Measurements from ENCODE around the gene RDX.
"Not testable (repeated sequence)": the region's sequence is repeated elsewhere in the genome, so short reads cannot be mapped to it uniquely, and the experiment has no call there.

RDX gene

DNA sequence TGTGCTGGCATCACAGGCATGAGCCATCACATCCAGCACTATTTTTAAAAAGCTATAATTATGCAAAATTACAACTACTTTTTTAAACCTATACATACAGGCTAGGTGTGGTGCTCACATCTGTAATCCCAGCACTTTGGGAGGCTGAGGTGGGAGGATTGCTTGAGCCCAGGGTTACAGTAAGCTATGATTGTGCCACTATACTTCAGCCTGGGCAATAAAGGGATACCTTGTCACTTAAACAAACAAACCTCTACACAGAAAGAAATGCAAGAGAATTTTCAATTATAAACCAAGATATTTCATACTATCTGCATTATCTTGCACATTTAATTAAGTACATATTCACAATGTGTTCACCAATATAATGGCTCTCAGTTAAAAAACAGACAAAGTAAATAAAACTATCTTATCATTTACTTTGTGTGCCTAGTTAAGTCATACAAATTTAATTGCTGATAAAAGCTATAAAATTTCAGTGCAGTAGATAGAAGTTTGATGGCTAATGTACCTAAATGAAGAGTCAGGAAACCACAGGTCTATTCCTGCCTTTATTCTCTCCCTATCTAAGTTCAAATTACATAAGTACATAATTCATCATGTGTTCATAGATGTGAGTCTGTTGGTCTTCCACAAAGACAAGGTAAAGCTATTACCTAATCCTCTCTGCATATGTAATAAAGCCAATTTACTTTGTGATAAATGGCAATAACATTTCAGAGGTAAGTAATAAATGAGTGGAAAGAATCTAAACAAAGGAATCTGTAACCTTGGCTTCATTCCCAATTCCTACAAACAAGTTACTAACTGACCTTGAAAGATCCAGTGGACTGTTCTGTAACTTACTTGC lies 9.0 kb upstream of the RDX start:
- peak; percentile 17 for DNase-seq (ENCODE audit: low spot score)

DNA sequence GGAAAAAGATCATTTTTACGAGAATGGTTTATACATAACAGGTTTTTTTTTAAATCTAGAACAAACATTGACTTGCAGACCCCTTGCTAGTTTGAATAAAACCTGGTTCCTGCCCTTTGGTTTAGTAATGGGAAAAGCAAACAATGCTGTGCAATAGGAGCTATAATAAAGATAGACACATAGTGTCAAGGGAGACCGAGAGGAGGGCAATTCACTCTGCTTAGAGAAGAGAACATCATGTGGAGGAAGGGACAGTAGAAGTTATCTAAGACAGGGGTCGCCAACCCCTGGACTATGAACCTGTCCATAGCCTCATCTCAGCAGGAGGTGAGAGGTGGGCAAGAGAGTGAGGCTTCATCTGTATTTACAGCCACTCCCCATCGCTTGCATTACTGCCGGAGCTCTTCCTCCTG lies 7.0 kb upstream of the RDX start:
- DNase-seq (ENCODE audit: low spot score) (no peak), FAIRE-seq (no peak)

More for the DNA sequence above, 9.0 kb upstream of the RDX start:
- no peak for FAIRE-seq

DNA sequence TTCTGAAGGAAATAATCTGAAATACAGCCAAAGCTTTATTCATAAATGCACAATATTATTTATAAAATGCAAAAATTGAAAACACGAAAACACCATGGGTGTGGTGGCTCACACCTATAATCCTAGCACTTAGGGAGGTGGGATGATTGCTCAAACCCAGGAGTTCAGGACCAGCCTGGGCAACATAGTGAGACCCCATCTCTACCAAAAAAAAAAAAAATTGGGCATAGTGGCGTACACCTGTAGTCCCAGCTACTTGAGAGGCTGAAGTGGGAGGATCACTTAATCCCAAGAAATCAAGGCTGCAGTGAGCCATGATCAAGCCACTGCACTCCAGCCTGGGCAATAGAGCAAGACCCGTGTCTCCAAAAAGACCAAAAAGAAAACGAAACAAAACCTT lies 5.2 kb upstream of the RDX start:
- no peak for FAIRE-seq
- DNase-seq (ENCODE audit: low spot score), result no peak

DNA sequence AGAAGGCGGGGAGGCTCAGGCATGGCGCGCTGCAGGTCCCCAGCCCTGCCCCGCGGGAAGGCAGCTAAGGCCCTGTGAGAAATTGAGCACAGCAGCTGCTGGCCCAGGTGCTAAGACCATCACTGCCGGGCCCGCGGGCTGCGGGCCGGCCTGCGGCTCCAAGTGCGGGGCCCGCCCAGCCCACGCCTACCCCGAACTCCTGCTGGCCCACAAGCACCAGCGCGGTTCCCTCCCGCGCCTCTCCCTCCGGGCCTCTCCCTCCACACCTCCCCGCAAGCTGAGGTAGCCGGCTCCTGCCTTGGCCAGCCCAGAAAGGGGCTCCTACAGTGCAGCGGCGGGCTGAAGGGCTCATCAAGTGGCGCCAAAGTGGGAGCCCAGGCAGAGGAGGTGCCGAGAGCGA lies 4.6 kb upstream of the RDX start:
- no peak for FAIRE-seq
- no peak for DNase-seq (ENCODE audit: low spot score)

DNA sequence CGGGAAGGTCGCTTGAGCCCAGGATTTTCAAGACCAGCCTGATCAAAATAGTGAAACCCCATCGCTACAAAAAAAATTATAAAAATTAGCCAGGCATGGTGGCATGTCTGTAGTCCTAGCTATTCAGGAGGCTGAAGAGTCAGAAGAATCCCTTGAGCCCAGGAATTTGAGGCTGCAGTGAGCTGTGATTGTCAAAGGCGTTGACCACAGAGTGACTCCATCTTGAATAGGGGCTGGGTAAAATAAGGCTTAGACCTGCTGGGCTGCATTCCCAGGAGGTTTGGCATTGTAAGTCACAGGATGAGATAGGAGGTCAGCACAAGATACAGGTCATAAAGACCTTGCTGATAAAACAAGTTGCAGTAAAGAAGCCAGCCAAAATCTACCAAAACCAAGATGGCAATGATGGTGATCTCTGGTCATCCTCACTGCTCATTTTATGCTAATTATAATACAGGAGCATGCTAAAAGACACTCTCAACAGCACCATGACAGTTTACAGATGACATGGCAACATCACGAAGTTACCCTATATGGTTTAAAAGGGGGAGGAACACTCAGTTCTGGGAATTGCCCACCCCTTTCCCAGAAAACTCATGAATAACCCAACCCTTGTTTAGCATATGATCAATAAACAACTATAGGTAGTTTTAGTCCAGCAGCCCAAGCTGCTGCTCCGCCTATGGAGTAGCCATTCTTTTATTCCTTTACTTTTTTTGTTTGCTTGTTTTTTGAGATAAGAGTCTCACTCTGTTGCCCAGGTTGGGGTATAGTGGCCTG lies 2.8 kb upstream of the RDX start:
- no peak for DNase-seq (ENCODE audit: low spot score)
- no peak for FAIRE-seq

DNA sequence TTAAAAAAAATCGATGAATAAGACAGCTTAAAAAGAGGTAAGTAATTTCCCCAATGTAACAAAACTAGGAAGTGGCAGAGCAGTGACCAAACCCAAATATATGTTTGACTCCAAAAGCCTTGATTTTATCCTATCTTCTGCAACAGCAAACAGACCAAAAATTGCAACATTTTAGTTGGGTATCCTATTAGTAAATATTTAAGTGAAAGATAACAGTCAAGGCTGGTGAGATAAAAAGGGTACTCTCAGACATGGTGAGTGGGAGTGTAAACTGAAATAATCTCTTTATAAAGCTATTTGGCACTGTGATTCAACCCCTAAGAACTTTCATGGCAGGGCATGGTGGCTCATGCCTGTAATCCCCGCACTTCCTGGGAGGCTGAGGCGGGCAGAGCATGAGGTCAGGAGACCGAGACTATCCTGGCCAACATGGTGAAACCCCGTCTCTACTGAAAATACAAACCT lies 1.9 kb upstream of the RDX start:
- FAIRE-seq (no peak), DNase-seq (ENCODE audit: low spot score) (no peak)

DNA sequence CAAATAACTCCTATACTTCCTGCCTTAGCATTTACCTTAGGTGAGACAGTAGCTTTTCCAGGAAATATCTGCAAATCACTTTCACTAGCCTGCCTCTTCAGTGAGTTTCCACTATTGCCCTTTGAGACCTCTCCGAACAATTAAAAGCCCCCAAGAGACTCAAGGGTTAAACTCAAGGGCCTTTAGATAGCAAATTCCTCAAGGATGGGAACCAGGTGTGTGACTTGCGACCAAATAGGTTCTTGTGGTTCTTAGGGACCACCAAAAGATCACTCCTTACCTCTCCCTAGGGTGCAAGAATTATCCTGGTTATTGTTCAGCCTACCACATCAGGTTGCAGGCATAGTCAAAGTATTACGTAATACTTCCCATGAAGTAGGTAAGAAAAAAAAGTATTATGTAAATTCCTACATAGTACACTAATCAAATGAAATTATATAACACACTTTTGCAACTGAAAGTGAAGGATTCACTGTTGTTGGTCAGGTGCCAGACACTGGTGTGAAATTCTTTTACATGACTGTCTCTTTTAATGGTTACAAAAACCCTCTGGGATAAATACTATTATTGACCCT lies 1.4 kb upstream of the RDX start:
- DNase-seq (ENCODE audit: low spot score) (no peak), FAIRE-seq (no peak)

DNA sequence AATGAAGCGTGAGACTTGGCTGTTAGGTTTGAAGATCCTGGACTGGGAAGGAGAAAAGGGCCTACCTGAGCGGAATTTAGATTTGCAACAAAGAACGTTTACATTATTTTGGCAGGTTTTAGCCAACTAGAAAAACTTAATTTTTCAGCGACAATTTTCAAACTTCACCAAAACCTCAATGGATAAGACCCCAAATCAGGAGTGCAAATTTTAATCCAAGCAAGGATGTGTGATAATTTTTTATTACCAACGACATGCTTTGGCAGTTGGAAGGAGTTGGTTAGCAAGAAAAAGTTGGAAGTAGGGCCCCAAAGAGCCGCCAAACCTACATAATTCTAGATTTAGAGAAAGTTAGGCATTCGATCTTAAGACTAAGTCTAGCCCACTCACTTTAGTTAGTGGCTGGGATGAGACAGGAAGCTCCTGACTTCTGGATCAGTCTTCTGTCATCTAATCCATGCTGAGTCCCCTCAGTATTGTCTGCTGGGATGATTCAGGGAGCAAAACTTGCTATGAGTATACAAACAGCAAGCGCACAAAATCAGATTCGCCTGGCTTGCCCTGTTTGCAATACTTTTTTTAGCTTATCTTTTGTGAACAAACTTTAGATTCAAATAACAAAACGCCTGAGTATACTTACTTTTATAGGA lies 787 bp upstream of the RDX start:
- FAIRE-seq, result no peak
- no peak for DNase-seq (ENCODE audit: low spot score)

DNA sequence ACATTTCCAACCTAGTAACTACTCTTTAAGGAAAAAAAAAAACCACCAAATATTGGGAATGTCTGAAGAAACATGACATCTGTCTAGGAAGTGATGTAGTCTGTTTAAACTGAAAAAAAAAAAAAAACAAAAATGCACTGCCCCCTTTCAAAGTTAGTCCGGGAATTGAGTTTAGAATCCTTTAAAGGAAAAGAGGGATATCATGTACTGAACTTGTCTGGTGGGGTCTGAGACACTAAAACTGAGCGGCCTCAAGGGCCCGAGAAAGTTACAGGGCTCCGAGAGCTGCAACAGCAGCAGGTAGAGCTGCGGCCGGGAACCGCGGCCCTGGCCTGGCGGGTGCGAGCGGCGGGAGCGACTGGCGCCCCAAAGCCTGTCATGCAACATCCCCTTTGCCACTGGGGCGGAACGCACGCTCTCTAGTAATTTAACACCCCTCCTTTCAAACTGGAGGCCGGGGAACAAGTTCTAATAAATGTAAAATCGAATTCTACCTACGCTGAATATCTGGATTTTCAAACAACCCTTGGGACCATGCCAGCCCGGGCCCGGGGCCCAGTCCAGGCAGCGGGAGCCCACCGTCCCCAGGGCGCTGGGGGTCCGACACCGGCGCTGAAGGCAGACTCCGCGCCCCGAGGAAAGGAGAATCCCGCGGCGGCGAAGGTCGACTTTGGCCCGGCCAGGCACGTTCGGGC lies 736 bp downstream of the RDX start:
- no peak for FAIRE-seq
- peak; percentile 54 for DNase-seq (ENCODE audit: low spot score)

DNA sequence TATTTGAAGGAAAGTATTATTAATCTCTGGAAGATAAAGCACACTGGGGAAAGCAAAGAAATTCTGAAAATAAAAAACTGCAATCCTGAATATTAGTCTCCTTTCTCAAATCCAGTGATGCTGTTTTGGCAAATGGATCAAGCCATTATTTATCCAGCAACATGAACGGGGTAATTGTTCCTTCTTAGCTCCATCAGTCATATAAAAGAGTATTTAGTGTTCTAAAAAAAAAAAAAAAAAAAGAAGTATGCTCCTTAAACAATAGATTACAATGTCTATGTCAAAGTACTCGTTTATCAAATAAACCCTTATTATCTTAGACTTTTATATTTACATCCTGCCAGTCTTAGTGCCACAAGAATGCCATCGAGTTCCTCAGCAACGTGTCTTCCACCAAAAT lies 1.3 kb downstream of the RDX start:
- DNase-seq (ENCODE audit: low spot score) (no peak), FAIRE-seq (no peak)

DNA sequence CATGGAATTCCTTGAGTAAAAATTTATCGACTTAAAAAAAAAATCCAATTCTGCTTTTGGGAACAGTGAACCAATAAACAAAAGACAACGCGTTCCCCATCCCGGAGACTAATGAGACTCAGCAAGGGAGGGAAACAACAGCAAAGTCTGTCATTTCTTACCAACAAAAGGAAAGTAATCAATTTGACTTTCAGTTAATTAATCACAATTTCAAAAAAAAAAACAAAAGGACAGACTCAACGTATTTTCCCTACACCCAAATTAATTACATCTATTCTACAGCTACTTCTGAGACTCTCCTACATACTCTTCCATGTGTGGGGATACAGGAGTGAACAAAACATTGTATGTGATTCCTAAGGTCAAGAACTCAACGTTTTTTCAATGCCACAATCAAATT lies 1.9 kb downstream of the RDX start:
- DNase-seq (ENCODE audit: low spot score), result no peak

DNA sequence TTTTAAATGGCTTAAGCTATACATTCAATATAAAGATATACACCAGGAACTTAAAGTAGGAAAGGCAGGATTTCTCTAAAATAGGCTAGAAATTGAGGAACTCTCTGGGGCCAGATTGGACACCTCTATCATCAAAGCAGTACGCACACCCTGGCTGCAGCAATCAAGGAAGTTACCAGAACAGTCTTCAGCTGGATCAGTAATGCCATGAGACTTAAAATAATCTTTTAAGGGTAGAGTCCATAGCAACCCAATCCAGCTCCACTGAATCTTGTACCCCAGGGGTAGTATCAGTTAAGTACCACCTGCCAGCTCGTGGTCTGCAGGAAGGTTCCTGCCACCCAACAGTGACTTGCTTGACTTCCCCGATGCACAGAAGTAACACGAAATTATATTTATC lies 3.0 kb downstream of the RDX start:
- no peak for FAIRE-seq
- DNase-seq (ENCODE audit: low spot score), result no peak

More for the DNA sequence above, 1.9 kb downstream of the RDX start:
- no peak for FAIRE-seq

DNA sequence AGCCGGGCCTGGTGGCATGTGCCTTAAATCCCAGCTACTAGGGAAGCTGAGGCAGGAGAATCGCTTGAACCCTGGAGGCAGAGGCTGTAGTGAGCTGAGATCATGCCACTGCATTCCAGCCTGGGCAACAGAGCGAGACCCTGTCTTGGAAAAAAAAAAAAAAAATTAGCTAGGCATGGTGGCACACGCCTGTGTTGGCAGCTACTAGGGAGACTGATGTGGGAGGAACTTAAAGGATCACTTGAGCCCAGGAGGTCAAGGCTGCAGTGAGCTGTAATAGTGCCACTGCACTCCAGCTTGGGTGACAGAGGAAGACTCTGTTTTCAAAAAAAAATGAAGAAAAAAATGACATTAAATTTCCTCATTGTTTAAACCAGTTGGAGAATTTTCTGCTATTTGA lies 4.3 kb downstream of the RDX start:
- DNase-seq (ENCODE audit: low spot score); FAIRE-seq: not testable (repeated sequence)

DNA sequence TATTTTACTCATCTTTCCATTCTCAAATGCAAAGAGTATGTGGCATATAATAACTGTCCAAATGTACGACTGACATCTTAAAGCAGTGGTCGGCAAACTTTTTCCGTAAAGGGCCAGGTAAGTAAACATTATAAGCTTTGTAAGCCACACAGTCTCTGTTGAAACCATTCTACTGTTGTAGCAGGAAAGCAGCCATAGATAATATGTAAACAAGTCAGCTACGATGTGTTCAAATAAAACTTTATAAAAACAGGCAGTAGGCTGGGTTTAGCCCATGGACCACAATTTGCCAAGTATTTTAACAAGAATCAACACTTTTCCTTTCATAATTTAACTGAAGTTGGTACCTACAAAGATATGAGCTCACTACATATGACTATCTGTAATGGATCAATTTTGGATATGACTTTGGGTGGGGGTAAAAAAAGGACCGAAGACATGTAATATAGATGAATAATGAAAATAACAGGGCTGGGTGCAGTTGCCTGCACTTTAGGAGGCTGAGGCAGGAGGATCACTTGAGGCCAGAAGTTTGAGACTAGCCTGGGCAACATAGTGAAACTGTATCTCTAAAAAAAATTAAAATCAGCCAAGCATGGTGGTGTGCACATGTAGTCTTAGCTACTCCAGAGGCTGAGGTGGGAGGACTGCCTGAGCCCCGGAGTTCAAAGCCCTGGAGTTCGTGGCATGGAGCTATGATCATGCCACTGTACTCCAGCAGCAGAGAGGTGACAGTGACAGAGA lies 5.7 kb downstream of the RDX start:
- no peak for FAIRE-seq
- no peak for DNase-seq (ENCODE audit: low spot score)

DNA sequence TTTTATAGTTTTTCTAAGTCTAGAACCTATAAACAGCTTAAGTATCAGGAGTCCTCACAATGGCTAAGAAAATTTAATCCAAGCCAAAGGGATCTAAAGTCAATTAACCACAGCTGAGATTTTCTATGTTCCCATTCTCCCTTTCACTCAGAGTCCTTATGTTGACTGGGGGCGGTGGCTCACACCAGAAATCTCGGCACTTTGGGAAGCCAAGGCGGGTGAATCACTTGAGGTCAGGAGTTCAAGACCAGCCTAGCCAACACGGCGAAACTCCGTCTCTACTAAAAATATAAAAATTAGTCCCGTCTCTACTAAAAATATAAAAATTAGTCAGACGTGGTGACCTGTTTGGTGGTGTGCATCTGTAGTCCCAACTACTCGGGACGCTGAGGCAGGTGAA lies 6.9 kb downstream of the RDX start:
- DNase-seq (ENCODE audit: low spot score) (no peak), FAIRE-seq (no peak)

DNA sequence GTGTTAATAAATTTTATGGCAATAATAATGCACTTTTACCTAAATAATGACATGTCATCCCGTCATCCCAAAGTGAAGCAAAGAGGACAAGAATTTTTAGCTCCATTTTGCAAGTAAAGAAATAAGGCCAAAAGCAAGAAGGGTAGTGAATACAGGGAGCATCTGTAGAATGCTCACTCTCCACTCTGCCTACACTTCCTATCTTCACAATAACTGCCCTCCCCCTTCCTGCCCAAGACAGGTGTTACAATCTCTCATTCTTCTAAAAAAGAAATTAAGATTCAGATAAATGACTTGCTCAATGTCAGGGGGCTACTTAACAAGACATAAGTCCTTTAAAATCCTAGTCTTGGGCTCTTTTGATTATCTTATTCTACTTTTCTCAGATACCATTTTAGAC lies 8.9 kb downstream of the RDX start:
- FAIRE-seq (no peak), DNase-seq (ENCODE audit: low spot score) (no peak)

DNA sequence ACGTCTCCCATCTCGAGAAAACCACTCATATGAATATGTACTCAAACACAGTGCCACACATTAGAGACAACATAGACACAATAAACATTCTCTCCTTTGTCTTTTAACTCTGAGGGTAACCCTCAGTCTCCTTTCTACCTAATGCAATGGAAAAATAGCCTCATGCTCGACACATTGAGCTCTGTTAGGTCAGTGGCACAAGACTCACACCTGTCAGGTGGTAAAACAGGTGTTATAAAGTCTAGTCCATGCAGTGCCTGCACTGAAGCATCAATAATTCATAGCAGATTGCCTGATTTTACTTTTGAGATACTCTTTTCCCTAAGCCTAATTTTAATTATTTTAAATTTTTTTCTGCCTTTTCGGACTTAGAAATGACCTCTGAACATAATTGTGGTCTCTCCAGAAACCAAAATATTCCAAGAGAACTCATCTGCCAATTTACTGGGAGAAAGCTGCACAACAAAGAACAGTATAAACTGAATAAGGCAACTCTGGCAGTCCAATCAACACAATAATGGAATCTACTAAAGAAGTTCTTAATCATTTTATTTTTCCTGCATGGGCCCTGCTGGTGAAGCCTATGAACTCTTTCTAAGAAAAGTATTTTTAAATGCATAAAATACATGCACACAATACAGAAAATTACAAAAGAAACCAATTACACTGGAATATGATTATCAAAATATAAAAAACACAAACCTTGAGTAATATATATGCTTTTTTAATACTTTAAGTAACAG lies 9.9 kb downstream of the RDX start:
- DNase-seq (ENCODE audit: low spot score) (no peak), FAIRE-seq (no peak)

DNA sequence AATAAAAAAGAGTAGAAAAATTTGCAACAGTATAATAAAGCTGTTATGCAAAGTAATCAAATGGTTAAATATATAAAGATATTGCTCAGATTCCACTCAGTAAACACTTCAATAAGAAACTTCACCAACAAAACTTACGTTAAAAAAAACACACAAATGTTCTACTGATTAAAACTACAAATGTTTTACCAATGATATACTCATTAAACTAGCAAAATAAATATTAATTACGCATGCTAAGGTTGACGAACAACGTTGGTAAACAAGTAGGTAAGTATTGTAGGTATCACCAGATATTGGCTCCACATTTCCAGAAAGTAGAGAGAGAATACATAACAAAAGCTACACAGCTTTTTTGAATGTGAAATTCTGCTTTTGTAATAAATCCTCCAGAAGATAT lies 12.6 kb downstream of the RDX start:
- FAIRE-seq, result no peak
- DNase-seq (ENCODE audit: low spot score), result no peak

DNA sequence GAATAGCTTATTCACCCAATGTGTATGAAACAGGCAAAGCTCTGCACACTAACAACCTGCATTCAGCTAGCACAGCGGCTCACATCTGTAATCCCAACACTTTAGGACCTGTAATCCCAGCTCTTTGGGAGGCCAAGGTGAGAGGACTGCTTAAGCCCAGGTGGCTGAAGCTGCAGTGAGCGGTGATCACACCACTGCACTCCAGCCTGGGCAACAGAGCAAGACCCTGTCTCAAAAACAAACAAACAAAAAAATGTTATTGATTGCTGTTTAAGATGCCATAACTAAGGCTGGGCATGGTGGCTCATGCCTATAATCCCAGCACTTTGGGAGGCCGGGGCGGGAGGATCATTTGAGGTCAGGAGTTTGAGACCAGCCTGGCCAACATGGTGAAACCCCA lies 15.8 kb downstream of the RDX start:
- DNase-seq (ENCODE audit: low spot score); FAIRE-seq: not testable (repeated sequence)

DNA sequence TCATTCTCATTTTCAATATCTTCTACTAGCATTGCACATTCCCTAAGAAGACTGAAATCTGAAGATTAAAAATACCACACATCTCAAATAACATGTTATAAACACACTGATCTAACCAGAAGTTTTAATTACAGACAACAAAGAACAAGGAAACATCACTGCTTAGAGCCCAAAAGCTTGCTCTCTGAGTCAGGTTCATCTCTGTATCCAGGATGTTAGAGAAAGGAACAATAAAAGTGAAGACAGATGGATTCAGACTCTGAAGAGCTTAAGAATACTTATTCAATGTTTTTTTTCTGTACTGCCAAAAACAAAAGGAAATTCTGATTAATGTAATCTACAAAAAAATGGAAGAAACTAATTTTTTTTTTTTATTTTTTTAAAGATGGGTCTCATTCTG lies 16.5 kb downstream of the RDX start:
- DNase-seq (ENCODE audit: low spot score) (no peak), FAIRE-seq (no peak)

All from urothelium cell line (cell line).